HepG2 (cell line): ENCODE results near the gene TRIM42. TPM values are rescaled to one million over a fixed set of nuclear protein-coding genes. Genes with fewer than 3 reads are reported as not detected.
A peak's percentile ranks its signal among the peaks of the same experiment; 100 is the strongest.

Source experiments
- ARID5B ChIP-seq: IDR thresholded peaks from 2 replicates; pipeline ENCODE4 v1.4.0; 2020; ENCODE audit warnings: mild to moderate bottlenecking, missing genetic modification reagents
- EP300 ChIP-seq, 3 experiments: sonication (generic) in 1 of 3; formaldehyde crosslinking in 1 of 3; IDR thresholded peaks; 2 replicates each; pipeline versions ENCODE4 v1.5.1 to v1.6.1; 2011 to 2020; ENCODE audit warnings: low read depth in 2 of 3, low read length in 2 of 3, borderline replicate concordance in 1 of 3, improper control_type of control experiment in 1 of 3, mild to moderate bottlenecking in 1 of 3, missing genetic modification reagents in 1 of 3, moderate library complexity in 1 of 3
- GATAD2A ChIP-seq: IDR thresholded peaks from 2 replicates; pipeline ENCODE4 v1.6.1; 2016
- HNRNPK ChIP-seq: fragments of 200-400 bp; formaldehyde crosslinking; IDR thresholded peaks from 2 replicates; pipeline ENCODE4 v1.6.1; 2018; ENCODE audit warnings: low read length, low read depth, moderate library complexity, mild to moderate bottlenecking; ENCODE audit not compliant: poor library complexity, severe bottlenecking
- JUN ChIP-seq: sonication (generic); formaldehyde crosslinking; IDR thresholded peaks from 2 replicates; pipeline ENCODE4 v1.4.0; 2020; ENCODE audit warnings: mild to moderate bottlenecking, missing genetic modification reagents
- MEIS2 ChIP-seq: sonication (generic); formaldehyde crosslinking; IDR thresholded peaks from 2 replicates; pipeline ENCODE4 v1.9.0; 2021; ENCODE audit warnings: mild to moderate bottlenecking, missing genetic modification reagents
- NKX3-1 ChIP-seq: sonication (generic); formaldehyde crosslinking; IDR thresholded peaks from 2 replicates; pipeline ENCODE4 v1.5.0; 2020; ENCODE audit warnings: missing genetic modification reagents
- NR2C2 ChIP-seq: sonication (generic); formaldehyde crosslinking; IDR thresholded peaks from 2 replicates; pipeline ENCODE4 v1.4.0; 2020; ENCODE audit warnings: missing genetic modification reagents, mild to moderate bottlenecking, moderate library complexity, borderline replicate concordance
- ONECUT2 ChIP-seq: sonication (generic); formaldehyde crosslinking; IDR thresholded peaks from 2 replicates; pipeline ENCODE4 v1.4.0; 2020; ENCODE audit warnings: missing genetic modification reagents
- ZFP1 ChIP-seq: IDR thresholded peaks from 2 replicates; pipeline ENCODE4 v1.6.1; 2016
- ZNF264 ChIP-seq: sonication (generic); formaldehyde crosslinking; IDR thresholded peaks from 2 replicates; pipeline ENCODE4 v1.4.0; 2020; ENCODE audit warnings: missing genetic modification reagents
- ZNF644 ChIP-seq: IDR thresholded peaks from 2 replicates; pipeline ENCODE4 v1.6.1; 2016; ENCODE audit warnings: low read depth
- polyA plus RNA-seq, 8 experiments: library from polyadenylated mRNA; depleted of rRNA in 3 of 8; stranded (reverse) in 7 of 8; unstranded in 1 of 8; fragments of >200 nt; fragmentation: Illumina TruSeq in 4 of 8; extraction: Trizol in 4 of 8; gene quantifications; 2 replicates each; pipeline versions ENCODE4 v1.2.1 to v1.2.3, GENCODE V29; 2011 to 2016; ENCODE audit warnings: low read depth in 4 of 8, missing spikeins in 1 of 8, mixed read lengths in 1 of 8; ENCODE audit not compliant: insufficient read depth in 1 of 8
- total RNA-seq, 5 experiments: library from RNA; depleted of rRNA; stranded (reverse); fragments of >200 nt; fragmentation: Illumina TruSeq; extraction: Trizol; gene quantifications; 2 replicates each; pipeline ENCODE4 v1.2.3, GENCODE V29; 2016; ENCODE audit warnings: low read depth in 1 of 5
- TF ChIP-seq, protein P1 (sequence below): sonication (generic); formaldehyde crosslinking; IDR thresholded peaks from 2 replicates; pipeline ENCODE4 v1.4.0; 2020; ENCODE audit warnings: mild to moderate bottlenecking, missing genetic modification reagents
- TF ChIP-seq, protein P2 (sequence below): sonication (generic); formaldehyde crosslinking; IDR thresholded peaks from 2 replicates; pipeline ENCODE4 v1.4.0; 2020; ENCODE audit warnings: missing genetic modification reagents, borderline replicate concordance

TRIM42 gene
- total and polyA plus RNA-seq, 2 of the 13 experiments (the other 11 are each of a cell fraction or from before 2014, with no cell fraction given): not detected

GRCh38 chr3:140699516-140700231 lies 21.8 kb downstream of the TRIM42 start (continued):
- TF ChIP-seq, protein P1, sequence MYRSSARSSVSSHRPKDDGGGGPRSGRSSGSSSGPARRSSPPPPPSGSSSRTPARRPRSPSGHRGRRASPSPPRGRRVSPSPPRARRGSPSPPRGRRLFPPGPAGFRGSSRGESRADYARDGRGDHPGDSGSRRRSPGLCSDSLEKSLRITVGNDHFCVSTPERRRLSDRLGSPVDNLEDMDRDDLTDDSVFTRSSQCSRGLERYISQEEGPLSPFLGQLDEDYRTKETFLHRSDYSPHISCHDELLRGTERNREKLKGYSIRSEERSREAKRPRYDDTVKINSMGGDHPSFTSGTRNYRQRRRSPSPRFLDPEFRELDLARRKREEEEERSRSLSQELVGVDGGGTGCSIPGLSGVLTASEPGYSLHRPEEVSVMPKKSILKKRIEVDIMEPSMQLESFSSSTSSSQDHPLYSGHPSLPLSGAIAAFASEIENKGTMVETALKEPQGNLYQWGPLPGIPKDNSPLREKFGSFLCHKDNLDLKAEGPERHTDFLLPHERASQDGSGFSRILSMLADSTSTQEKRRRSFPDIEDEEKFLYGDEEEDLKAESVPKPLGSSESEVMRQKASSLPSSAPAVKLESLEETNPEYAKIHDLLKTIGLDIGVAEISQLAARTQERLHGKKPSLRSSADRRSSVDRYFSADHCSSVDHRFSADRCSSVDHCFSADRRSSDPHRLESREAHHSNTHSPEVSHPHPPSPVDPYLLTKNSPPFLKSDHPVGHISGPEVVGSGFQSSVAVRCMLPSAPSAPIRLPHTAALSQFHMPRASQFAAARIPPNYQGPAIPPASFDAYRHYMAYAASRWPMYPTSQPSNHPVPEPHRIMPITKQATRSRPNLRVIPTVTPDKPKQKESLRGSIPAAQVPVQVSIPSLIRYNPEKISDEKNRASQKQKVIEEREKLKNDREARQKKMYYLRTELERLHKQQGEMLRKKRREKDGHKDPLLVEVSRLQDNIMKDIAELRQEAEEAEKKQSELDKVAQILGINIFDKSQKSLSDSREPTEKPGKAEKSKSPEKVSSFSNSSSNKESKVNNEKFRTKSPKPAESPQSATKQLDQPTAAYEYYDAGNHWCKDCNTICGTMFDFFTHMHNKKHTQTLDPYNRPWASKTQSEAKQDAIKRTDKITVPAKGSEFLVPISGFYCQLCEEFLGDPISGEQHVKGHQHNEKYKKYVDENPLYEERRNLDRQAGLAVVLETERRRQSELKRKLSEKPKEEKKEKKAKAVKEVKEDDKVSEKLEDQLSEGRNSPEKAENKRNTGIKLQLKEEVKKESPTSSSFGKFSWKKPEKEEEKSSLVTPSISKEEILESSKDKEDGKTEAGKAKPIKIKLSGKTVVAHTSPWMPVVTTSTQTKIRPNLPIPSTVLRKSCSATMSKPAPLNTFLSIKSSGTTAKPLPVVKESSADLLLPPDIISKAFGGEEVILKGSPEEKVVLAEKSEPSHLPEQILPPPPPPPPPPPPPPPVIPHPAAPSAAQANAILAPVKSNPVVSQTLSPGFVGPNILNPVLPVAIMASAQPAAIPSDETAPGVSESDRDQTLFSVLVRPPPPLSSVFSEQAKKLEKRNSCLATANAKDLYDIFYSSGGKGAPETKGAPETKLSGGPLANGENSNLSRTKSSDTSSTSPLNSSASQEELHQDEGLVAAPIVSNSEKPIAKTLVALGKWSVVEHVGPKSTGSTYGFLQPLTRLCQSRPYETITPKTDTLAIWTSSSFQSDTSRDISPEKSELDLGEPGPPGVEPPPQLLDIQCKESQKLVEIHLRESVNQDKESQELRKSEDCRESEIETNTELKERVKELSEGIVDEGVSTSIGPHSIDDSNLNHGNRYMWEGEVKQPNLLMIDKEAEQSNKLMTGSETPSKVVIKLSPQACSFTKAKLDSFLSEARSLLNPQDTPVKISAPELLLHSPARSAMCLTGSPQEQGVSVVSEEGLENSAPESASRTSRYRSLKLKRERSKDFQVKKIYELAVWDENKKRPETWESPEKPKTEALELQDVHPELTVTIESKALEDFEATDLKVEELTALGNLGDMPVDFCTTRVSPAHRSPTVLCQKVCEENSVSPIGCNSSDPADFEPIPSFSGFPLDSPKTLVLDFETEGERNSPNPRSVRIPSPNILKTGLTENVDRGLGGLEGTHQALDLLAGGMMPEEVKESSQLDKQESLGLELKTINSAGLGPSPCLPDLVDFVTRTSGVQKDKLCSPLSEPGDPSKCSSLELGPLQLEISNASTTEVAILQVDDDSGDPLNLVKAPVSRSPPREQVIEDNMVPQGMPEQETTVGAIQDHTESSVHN (CRISPR knock-in tag): no peak
- peak; percentile 36; the same call in 1 of the 2 replicates for TF ChIP-seq NR2C2 (CRISPR knock-in tag)
- peak; percentile 74 for TF ChIP-seq ZNF264 (CRISPR knock-in tag)
- peak; percentile 55; the same call in 1 of the 2 replicates for TF ChIP-seq ZNF644 (CRISPR knock-in tag)
- peak; percentile 99 for TF ChIP-seq ARID5B (CRISPR knock-in tag)
- no peak for TF ChIP-seq NKX3-1 (CRISPR knock-in tag)
- TF ChIP-seq, protein P2, sequence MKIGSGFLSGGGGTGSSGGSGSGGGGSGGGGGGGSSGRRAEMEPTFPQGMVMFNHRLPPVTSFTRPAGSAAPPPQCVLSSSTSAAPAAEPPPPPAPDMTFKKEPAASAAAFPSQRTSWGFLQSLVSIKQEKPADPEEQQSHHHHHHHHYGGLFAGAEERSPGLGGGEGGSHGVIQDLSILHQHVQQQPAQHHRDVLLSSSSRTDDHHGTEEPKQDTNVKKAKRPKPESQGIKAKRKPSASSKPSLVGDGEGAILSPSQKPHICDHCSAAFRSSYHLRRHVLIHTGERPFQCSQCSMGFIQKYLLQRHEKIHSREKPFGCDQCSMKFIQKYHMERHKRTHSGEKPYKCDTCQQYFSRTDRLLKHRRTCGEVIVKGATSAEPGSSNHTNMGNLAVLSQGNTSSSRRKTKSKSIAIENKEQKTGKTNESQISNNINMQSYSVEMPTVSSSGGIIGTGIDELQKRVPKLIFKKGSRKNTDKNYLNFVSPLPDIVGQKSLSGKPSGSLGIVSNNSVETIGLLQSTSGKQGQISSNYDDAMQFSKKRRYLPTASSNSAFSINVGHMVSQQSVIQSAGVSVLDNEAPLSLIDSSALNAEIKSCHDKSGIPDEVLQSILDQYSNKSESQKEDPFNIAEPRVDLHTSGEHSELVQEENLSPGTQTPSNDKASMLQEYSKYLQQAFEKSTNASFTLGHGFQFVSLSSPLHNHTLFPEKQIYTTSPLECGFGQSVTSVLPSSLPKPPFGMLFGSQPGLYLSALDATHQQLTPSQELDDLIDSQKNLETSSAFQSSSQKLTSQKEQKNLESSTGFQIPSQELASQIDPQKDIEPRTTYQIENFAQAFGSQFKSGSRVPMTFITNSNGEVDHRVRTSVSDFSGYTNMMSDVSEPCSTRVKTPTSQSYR (CRISPR knock-in tag): peak; percentile 99
- TF ChIP-seq ZFP1 (CRISPR knock-in tag): 0 out of 2 replicates have a peak, but pooled peaks have one; percentile 48
- peak; percentile 42 for TF ChIP-seq HNRNPK
- peak; percentile 93 for TF ChIP-seq ONECUT2
- peak; percentile 98 to 99 for TF ChIP-seq EP300 (IDR thresholded peaks at IDR 0.05; ENCODE audit: low read depth in 2 of 2, low read length in 2 of 2)
- TF ChIP-seq EP300 (CRISPR knock-in tag; IDR thresholded peaks at IDR 0.05; ENCODE audit: borderline replicate concordance): peak; percentile 94
- peak; percentile 95 for TF ChIP-seq GATAD2A
- peak; percentile 73; the same call in 1 of the 2 replicates for TF ChIP-seq JUN
- peak; percentile 47; the same call in 1 of the 2 replicates for TF ChIP-seq MEIS2
